Neural progenitor cell (in vitro differentiated cells): Measurements from ENCODE around the gene INSM1. TPM values are rescaled to one million over a fixed set of nuclear protein-coding genes. Genes with fewer than 3 reads are reported as not detected.
A peak's percentile ranks its signal among the peaks of the same experiment; 100 is the strongest.

Source experiments
- DNase-seq: peaks from one replicate; pipeline ENCODE4 v3.0.0-alpha.2; 2016; ENCODE audit warnings: low spot score
- H2AFZ ChIP-seq: fragments of 200-600 bp; sonication (generic); replicated peaks from 2 replicates; pipeline ENCODE4 v1.6.1; 2016; ENCODE audit warnings: antibody characterized with exemption
- H3F3A ChIP-seq: fragments of 200-600 bp; sonication (generic); 2 replicates; pipeline ENCODE4 v1.6.1; 2016; ENCODE audit warnings: antibody characterized with exemption, low read depth
- H3K27ac ChIP-seq: fragments of 200-600 bp; sonication (generic); 2 replicates; pipeline ENCODE4 v1.5.1; 2016; ENCODE audit warnings: mild to moderate bottlenecking
- H3K27me3 ChIP-seq: fragments of 200-600 bp; sonication (generic); 2 replicates; pipeline ENCODE4 v1.6.1; 2016; ENCODE audit warnings: mild to moderate bottlenecking, moderate library complexity
- H3K36me3 ChIP-seq: fragments of 200-600 bp; sonication (generic); 2 replicates; pipeline ENCODE4 v1.5.1; 2016
- H3K4me1 ChIP-seq: fragments of 200-600 bp; sonication (generic); 2 replicates; pipeline ENCODE4 v1.6.1; 2016; ENCODE audit warnings: mixed run types
- H3K4me2 ChIP-seq: fragments of 200-600 bp; sonication (generic); 2 replicates; pipeline ENCODE4 v1.6.1; 2016
- H3K4me3 ChIP-seq: fragments of 200-600 bp; sonication (generic); 2 replicates; pipeline ENCODE4 v1.5.1; 2016
- H3K79me2 ChIP-seq: fragments of 200-600 bp; sonication (generic); 2 replicates; pipeline ENCODE4 v1.6.1; 2016; ENCODE audit warnings: low read depth
- H3K9ac ChIP-seq: fragments of 200-600 bp; sonication (generic); 2 replicates; pipeline ENCODE4 v1.6.1; 2016
- H3K9me3 ChIP-seq: fragments of 200-600 bp; sonication (generic); 2 replicates; pipeline ENCODE4 v1.5.1; 2016; ENCODE audit warnings: low read depth
- H4K20me1 ChIP-seq: fragments of 200-600 bp; sonication (generic); 2 replicates; pipeline ENCODE4 v1.6.1; 2016; ENCODE audit warnings: low read depth
- H3K27ac Mint-ChIP-seq: 3 replicates; pipeline ENCODE4 v1.8.0; 2021; ENCODE audit warnings: mixed read lengths
- H3K27me3 Mint-ChIP-seq: 2 replicates; pipeline ENCODE4 v1.8.0; 2022; ENCODE audit warnings: low read depth, mild to moderate bottlenecking, inconsistent platforms, moderate library complexity, mixed read lengths; ENCODE audit not compliant: insufficient read depth
- H3K36me3 Mint-ChIP-seq: 3 replicates; pipeline ENCODE4 v1.8.0; 2021; ENCODE audit warnings: mixed read lengths
- H3K4me1 Mint-ChIP-seq: 3 replicates; pipeline ENCODE4 v1.8.0; 2021; ENCODE audit warnings: mixed read lengths
- H3K4me3 Mint-ChIP-seq: 3 replicates; pipeline ENCODE4 v1.8.0; 2021; ENCODE audit warnings: mild to moderate bottlenecking, moderate library complexity, mixed read lengths
- H3K9me3 Mint-ChIP-seq: 3 replicates; pipeline ENCODE4 v1.8.0; 2020; ENCODE audit warnings: mixed read lengths
- CTCF ChIP-seq: fragments of 200-600 bp; sonication (generic); IDR thresholded peaks from 2 replicates; pipeline ENCODE4 v1.5.1; 2017; ENCODE audit warnings: antibody characterized with exemption, mild to moderate bottlenecking
- EZH2 ChIP-seq: fragments of 200-600 bp; sonication (generic); IDR thresholded peaks from 2 replicates; pipeline ENCODE4 v1.6.1; 2017; ENCODE audit warnings: antibody characterized with exemption, mild to moderate bottlenecking, moderate library complexity
- EZH2phosphoT487 ChIP-seq: fragments of 200-600 bp; sonication (generic); IDR thresholded peaks from 2 replicates; pipeline ENCODE4 v1.6.1; 2017; ENCODE audit warnings: antibody characterized with exemption
- total RNA-seq: library from RNA; depleted of rRNA; stranded (reverse); fragments of >200 nt; gene quantifications from 2 replicates; pipeline ENCODE4 v1.2.3, GENCODE V29; 2015; ENCODE audit warnings: low replicate concordance

INSM1 gene
- total RNA-seq, 1 donor from 2014 or later, result 0.41 TPM

DNA sequence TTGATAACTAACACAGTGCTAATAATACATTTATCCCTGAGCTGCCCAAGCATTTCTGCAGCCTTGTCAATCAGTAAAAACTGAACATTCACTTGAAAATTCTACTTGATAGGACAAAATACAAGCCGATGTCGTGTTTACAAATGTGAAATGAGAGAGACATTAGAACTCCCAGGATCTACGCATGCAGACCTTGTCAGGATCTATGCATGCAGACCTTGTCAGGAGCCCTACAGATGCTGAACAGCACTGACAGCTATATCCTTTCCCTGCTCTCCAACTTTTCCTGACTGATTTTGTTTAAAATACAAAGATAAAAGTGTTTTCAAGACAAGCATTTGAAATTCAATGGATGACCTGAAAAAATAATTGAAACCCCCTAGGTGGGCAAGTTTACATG is 28.9 kb downstream of the INSM1 start:
- H3K9me3 Mint-ChIP-seq, result no peaks in the 10 kb centered on the region
- Histone ChIP-seq H3K9me3 (no peaks in the 10 kb centered on the region), H3K27ac (no peak overlapping the region), H3K4me1 (peaks cover 28% of the 10 kb centered on the region), H3K79me2 (no peaks in the 10 kb centered on the region), H3K4me3 (no peak overlapping the region), H3K36me3 (no peaks in the 10 kb centered on the region), H3F3A (peaks cover 14% of the 10 kb centered on the region), H3K4me2 (peak overlapping the region; percentile 57), H2AFZ (no peak overlapping the region), H3K27me3 (peaks cover 10% of the 10 kb centered on the region), H4K20me1 (peaks cover 23% of the 10 kb centered on the region), H3K9ac (no peak overlapping the region)
- peak overlapping the region; percentile 33 for H3K4me3 Mint-ChIP-seq
- H3K27me3 Mint-ChIP-seq, result peaks cover 10% of the 10 kb centered on the region
- peaks cover 21% of the 10 kb centered on the region for H3K36me3 Mint-ChIP-seq
- peaks cover 36% of the 10 kb centered on the region for H3K4me1 Mint-ChIP-seq
- no peak overlapping the region for H3K27ac Mint-ChIP-seq
- no peak for TF ChIP-seq CTCF
- no peak for TF ChIP-seq EZH2phosphoT487
- TF ChIP-seq EZH2, result no peak
- no peak for DNase-seq

DNA sequence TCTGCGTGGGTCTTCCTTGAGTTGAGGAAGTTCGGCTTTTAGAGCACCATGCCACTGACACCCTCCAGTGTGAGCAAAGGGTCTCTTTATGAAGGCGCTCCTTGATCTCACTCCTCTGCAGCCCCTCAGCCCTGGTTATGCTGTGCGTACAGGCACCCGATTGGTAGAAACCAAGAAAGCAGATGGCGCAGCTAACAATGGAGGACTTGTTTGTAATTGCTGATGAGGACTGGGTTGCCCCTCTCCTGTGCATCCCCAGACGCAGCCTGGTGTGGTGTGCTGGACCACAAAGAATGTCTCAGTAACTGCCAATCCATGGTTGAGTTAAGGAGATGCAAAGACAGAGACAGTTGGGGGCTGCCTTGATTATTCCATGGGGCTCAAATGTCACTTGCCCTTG is 30.2 kb downstream of the INSM1 start:
- DNase-seq, result no peak
- Mint-ChIP-seq H3K27ac (no peak overlapping the region), H3K9me3 (no peaks in the 10 kb centered on the region), H3K4me3 (no peak overlapping the region), H3K36me3 (peaks cover 15% of the 10 kb centered on the region), H3K27me3 (peaks cover 10% of the 10 kb centered on the region), H3K4me1 (peaks cover 30% of the 10 kb centered on the region)
- H3K36me3 ChIP-seq, result no peaks in the 10 kb centered on the region
- TF ChIP-seq CTCF, result no peak
- H3F3A ChIP-seq, result peaks cover 14% of the 10 kb centered on the region
- H2AFZ ChIP-seq, result no peak overlapping the region
- H3K79me2 ChIP-seq, result no peaks in the 10 kb centered on the region
- no peak overlapping the region for H3K4me3 ChIP-seq
- H3K4me2 ChIP-seq, result no peak overlapping the region
- peaks cover 10% of the 10 kb centered on the region for H3K27me3 ChIP-seq
- H4K20me1 ChIP-seq, result peaks cover 17% of the 10 kb centered on the region
- H3K9ac ChIP-seq, result no peak overlapping the region
- no peak overlapping the region for H3K27ac ChIP-seq
- no peaks in the 10 kb centered on the region for H3K9me3 ChIP-seq
- peaks cover 23% of the 10 kb centered on the region for H3K4me1 ChIP-seq

DNA sequence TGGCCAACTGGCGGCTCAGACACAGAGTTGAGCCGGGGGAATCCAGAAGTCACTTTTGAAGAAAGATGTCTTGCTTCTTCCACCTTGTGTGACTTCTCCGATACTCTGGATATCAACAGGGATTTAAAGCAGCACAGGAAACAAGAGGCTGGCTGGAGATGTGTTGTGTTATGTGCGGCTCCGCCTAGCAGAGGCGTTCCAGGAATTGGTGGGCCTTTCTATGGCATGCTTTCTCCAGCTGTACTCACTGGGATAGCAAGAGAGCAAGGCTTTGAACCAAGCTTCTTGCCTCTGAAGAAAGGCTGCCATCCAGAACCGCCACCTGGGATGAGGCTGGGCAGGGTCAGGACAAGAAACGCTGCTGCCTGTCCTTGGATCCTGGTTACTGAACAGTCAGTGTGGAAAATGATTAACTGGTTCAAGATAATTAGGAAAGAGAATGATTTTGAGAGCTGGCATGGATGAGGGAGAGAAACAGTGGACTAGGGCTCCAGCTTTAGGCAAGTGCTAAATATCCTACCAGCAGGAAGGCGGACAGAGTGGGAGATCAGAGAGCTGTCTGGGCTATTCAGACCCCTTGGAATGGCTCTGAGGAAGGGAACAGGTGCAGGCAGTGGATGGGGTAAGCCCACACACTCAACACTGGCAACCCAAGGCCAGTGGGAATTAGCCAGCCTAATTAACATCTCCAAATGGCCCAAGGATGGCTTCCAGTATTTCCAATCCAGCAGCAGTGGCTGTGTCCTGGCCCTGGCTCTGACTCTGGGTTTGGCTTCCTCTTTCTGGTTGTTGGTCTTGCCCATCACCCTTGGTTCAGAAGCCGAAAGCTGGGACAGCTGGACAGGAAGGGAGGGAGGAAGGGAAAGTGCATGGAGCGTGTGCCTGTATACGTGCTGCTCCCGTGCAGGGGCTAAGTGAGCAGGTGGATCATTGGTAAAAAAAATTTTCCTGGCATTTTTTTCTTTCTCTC is 31.9 kb downstream of the INSM1 start:
- H3K4me3 ChIP-seq, result no peak overlapping the region
- peaks cover 21% of the 10 kb centered on the region for H3K4me1 ChIP-seq
- no peak overlapping the region for H3K4me2 ChIP-seq
- no peak overlapping the region for H3K9ac ChIP-seq
- Mint-ChIP-seq H3K27me3 (peaks cover 11% of the 10 kb centered on the region), H3K36me3 (peaks cover 4% of the 10 kb centered on the region), H3K27ac (peak overlapping the region; percentile 26), H3K4me1 (peaks cover 25% of the 10 kb centered on the region), H3K4me3 (no peak overlapping the region), H3K9me3 (no peaks in the 10 kb centered on the region)
- no peaks in the 10 kb centered on the region for H3K36me3 ChIP-seq
- no peak overlapping the region for H2AFZ ChIP-seq
- H4K20me1 ChIP-seq, result peaks cover 17% of the 10 kb centered on the region
- no peaks in the 10 kb centered on the region for H3K9me3 ChIP-seq
- TF ChIP-seq CTCF, result no peak
- no peak for TF ChIP-seq EZH2phosphoT487
- no peak for TF ChIP-seq EZH2
- DNase-seq, result no peak
- H3K27me3 ChIP-seq, result peaks cover 10% of the 10 kb centered on the region
- H3K27ac ChIP-seq, result no peak overlapping the region
- H3K79me2 ChIP-seq, result no peaks in the 10 kb centered on the region
- peaks cover 14% of the 10 kb centered on the region for H3F3A ChIP-seq
